Activated CD4-positive, alpha-beta memory T cell treated with anti-CD3 and anti-CD28 coated beads for 36 hours (primary cell): ENCODE data around the gene TARS3. TPM values are rescaled to one million over a fixed set of nuclear protein-coding genes. Genes with fewer than 3 reads are reported as not detected.

Experiments used
- CTCF ChIA-PET: fragments of 350-600 bp; sonication (Branson Sonifier 250); formaldehyde crosslinking; loops from one replicate; lab custom pipeline; 2021; ENCODE audit warnings: antibody characterized with exemption, inconsistent platforms; lab: Charles Lee
- POLR2A ChIA-PET: fragments of 350-600 bp; sonication (Branson Sonifier 250); formaldehyde crosslinking; loops from one replicate; lab custom pipeline; 2021; ENCODE audit warnings: antibody characterized with exemption; lab: Charles Lee
- DNase-seq: peaks from one replicate; pipeline ENCODE4 v3.0.0-alpha.2; 2020
- H3K27ac Mint-ChIP-seq: one replicate; pipeline ENCODE4 v1.8.0; 2021; ENCODE audit warnings: mixed read lengths
- H3K27me3 Mint-ChIP-seq: one replicate; pipeline ENCODE4 v1.8.0; 2021; ENCODE audit warnings: mixed read lengths
- H3K36me3 Mint-ChIP-seq: one replicate; pipeline ENCODE4 v1.8.0; 2021; ENCODE audit warnings: mixed read lengths
- H3K4me1 Mint-ChIP-seq: one replicate; pipeline ENCODE4 v1.8.0; 2021; ENCODE audit warnings: low read depth, mixed read lengths
- H3K4me3 Mint-ChIP-seq: one replicate; pipeline ENCODE4 v1.8.0; 2021; ENCODE audit warnings: mild to moderate bottlenecking, mixed read lengths
- H3K9me3 Mint-ChIP-seq: one replicate; pipeline ENCODE4 v1.8.0; 2021; ENCODE audit warnings: mixed read lengths
- intact Hi-C: fragments of 100-400 bp; cut with micrococcal nuclease; formaldehyde crosslinking; loops from one replicate; pipeline ENCODE4 v1.15.1; 2023
- total RNA-seq, 2 experiments: library from RNA; stranded (reverse); gene quantifications; one replicate each; pipeline ENCODE4 v1.2.3, GENCODE V29; 2021

Gene TARS3
- total RNA-seq, 2 experiments from 2014 or later: 10.8 to 11.7 TPM

DNA sequence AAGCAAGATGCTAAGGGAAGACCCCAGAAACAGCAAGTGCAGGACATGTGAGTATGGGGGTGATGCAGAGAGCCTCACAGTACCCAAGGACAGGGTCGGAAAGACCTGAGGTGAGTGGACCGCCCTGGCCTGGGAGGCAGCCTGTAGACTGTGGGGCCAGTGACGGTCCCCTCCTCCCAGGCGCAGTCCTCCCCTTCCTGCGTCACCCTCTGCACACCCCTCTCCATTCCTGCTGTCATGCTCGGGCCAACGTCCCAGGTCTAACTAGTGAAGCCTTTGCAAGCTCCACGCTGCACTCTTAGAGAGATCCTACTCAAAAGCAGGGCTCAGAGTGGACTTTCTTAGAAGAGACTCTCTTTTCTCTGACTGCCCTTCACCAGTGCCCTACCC, 113.7 kb downstream of the TARS3 start:
- ChIA-PET POLR2A (no interaction called here), CTCF (no interaction called here)
- DNase-seq: no peak
- intact Hi-C loops: no loop called here
- no peaks in the 10 kb centered on the region for H3K9me3 Mint-ChIP-seq
- no peaks in the 10 kb centered on the region for H3K27me3 Mint-ChIP-seq
- H3K27ac Mint-ChIP-seq: no peak overlapping the region
- H3K4me3 Mint-ChIP-seq: no peak overlapping the region
- H3K36me3 Mint-ChIP-seq: no peaks in the 10 kb centered on the region
- H3K4me1 Mint-ChIP-seq: no peaks in the 10 kb centered on the region

DNA sequence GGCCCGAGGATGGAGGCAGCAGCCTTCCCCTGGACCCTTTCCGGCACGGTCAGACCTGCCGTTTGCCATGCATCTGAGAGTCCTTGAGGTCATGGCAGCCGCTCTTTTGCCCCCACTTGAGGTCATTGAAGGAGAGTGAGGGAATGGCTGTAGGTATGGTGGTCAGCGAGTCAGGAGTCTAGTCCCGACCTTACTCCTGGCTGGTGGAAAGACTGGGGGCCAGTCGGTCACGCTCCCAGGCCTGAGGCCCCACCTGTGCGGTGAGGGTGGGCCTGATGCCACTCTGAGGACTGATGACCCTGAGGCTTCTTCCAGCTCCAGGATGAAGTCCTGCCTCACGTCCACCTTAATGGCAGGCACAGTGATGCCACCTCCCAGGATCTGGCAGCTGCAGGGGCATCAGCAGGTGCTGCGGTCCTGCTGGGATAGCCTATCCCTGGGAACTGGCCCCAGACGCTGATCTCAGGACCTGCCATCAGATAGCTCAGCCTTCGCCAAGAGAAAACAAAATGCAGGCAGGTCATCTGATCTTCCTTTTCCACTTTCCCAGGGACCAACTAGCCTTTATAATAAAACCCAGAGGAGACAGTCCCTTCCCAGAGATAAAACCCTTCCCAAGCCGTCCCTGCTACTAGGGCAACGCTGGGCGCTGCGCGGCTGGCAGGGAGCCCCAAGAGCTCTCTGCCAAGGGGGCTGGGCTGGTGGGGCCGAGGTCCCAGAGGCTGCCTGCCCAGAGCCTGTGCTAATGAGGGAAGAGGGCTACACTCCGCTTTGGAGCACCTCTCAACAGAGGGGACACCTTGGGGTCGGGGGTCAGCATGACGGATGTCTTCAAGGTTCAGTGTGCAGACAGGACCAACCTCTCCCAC, 114.3 kb downstream of the TARS3 start:
- Mint-ChIP-seq H3K27ac (no peak overlapping the region), H3K4me3 (no peak overlapping the region), H3K4me1 (no peaks in the 10 kb centered on the region), H3K36me3 (no peaks in the 10 kb centered on the region), H3K27me3 (peaks cover under 1% of the 10 kb centered on the region), H3K9me3 (no peaks in the 10 kb centered on the region)
- DNase-seq: no peak
- CTCF ChIA-PET: no interaction called here
- intact Hi-C loops: no loop called here
- POLR2A ChIA-PET: no interaction called here

DNA sequence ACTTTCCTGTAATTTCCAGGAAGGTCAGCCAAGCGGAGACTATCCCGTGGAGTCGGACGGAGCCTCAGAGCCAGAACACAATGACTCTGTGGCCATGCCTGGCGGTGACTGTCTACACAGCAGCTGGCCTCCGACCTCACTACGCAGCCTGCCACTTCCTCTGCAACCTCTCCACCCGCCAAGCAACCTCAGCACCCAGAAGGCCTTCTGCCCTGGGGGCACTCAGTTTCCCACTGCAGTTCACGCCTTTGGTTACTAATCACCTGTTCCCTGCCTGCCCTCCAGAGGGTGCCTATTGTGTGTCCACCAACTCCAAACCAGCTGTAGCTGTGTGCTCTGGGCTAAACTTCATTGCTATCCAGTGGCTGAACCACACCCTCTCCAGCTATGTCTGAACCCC, 116.1 kb downstream of the TARS3 start:
- H3K4me1 Mint-ChIP-seq: no peaks in the 10 kb centered on the region
- no peak overlapping the region for H3K4me3 Mint-ChIP-seq
- DNase-seq: no peak
- H3K27ac Mint-ChIP-seq: no peak overlapping the region
- H3K27me3 Mint-ChIP-seq: peaks cover 8% of the 10 kb centered on the region
- CTCF ChIA-PET: no interaction called here
- intact Hi-C loops: no loop called here
- no peaks in the 10 kb centered on the region for H3K9me3 Mint-ChIP-seq
- POLR2A ChIA-PET: no interaction called here
- peaks cover 2% of the 10 kb centered on the region for H3K36me3 Mint-ChIP-seq

DNA sequence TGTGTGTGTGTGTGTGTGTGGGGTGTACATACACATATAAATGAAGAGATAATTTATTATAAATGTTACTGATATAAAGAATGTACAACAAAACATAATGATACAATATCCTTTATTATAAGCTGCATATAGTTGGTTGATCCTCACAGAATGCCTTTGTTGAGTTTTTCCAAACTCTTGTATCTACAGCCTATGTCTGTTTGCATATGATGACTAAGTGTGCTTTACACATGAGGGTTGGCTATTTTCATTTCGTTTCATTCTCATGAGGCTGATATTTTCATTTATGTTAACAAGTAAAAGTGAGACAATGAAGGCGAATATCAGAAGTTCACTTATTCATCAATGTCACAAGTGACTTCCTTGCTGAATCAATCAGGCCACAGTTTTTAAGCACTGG, 117.2 kb downstream of the TARS3 start:
- Mint-ChIP-seq H3K9me3 (no peaks in the 10 kb centered on the region), H3K4me1 (no peaks in the 10 kb centered on the region), H3K36me3 (peaks cover 2% of the 10 kb centered on the region), H3K27ac (no peak overlapping the region), H3K27me3 (peaks cover 8% of the 10 kb centered on the region), H3K4me3 (no peak overlapping the region)
- DNase-seq: no peak
- POLR2A ChIA-PET: no interaction called here
- intact Hi-C loops: no loop called here
- CTCF ChIA-PET: no interaction called here

DNA sequence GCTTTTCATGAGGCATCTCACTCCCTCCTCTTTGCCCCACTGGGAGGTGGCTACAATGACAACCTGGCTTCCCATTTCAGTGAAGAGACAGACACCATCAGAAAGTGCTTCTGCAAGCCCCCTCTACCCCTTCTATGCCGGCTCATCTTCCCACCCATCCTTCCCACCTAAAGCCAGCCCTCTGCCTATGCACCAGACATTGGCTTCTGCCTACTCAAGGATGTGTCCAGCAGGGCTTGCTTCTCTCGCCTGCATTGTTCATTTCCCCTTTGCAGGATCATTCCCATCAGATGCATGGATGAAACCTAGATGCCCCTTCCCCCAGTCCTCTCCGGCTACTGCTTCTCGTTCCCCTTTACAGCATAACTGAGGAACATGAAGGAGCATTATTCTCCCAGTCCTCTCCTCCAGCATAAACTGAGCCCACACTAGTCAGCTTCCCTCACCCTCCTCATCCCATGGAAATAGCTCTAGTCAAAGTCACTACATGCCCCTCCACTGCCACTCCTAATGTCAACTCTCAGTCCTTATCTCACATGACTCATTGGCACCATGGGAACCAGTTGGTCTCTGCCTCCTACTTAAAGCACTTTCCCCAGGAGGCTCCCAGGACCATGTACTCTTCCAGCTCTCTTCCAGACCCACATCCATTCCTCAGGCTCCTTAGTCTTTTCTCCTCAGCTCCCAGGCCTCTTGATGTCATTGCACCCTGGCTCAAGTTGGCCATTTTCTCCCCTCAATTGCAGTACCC, 120.0 kb downstream of the TARS3 start:
- no peaks in the 10 kb centered on the region for H3K4me1 Mint-ChIP-seq
- CTCF ChIA-PET: no interaction called here

More for the DNA sequence above, 120.0 kb downstream of the TARS3 start:
- Mint-ChIP-seq H3K4me3 (no peak overlapping the region), H3K27ac (no peak overlapping the region), H3K36me3 (peaks cover 4% of the 10 kb centered on the region), H3K27me3 (peaks cover 19% of the 10 kb centered on the region), H3K9me3 (no peaks in the 10 kb centered on the region)
- POLR2A ChIA-PET: no interaction called here
- DNase-seq: no peak
- intact Hi-C loops: no loop called here

Other genes with a start within 250 kb of the TARS3 start
- gene PCSK6, start 234.8 kb downstream of the TARS3 start, total RNA-seq: under 1 TPM; 0.24 to 0.58 TPM
- 10 to 100 TPM; 41.7 to 48.1 TPM for gene TM2D3, start 72.1 kb downstream of the TARS3 start, total RNA-seq
- gene OR4F6, start 79.0 kb upstream of the TARS3 start, total RNA-seq: not detected
- gene OR4F15, start 87.7 kb upstream of the TARS3 start, total RNA-seq: not detected